Fibroblast of skin of abdomen (primary cell): ENCODE data around the gene LIN7A.

Experiments
- DNase-seq: peaks from one replicate; pipeline ENCODE4 v3.0.0-alpha.2; 2013

Gene LIN7A

DNA sequence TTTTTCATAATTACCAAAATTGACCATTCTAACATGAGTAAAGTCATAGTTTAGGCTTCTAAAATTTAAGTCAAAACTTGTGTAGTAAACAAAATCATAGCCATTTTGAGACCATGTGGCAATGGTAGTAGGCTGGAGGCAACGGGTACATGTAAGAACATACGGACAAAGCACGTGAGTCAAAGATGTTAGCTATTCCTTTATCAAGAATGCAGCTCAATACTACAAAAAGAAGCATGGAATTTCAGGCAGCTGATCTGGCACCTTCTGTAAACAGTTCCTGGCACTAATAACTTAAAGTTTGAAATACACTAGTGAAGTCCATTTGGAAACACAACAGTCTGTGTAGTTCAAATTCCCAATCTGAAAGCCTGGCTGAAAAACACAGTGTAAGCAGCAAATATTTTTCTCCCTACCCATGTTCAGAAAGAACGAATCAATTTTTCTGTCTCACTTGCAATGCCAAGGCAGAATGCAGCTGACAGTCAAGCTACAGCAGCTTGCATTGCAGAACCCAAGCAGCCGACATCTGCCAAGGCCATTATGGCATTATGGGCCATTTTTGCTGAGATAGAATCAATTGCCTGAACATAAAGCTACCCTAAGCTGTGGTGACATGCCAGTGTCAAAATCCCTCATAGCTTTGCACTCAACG, 191.8 kb downstream of the LIN7A start:
- DNase-seq, result peak; percentile 8
